ENCODE data around the gene KANSL3. TPM values are rescaled to one million over a fixed set of nuclear protein-coding genes. Genes with fewer than 3 reads are reported as not detected.
"Not testable (repeated sequence)": the region's sequence is repeated elsewhere in the genome, so short reads cannot be mapped to it uniquely, and the experiment has no call there.

The KANSL3 gene
- polyA plus RNA-seq, 1 donor (not counting 4 experiments of a cell fraction or from before 2014, with no cell fraction given), result 11.4 TPM

DNA sequence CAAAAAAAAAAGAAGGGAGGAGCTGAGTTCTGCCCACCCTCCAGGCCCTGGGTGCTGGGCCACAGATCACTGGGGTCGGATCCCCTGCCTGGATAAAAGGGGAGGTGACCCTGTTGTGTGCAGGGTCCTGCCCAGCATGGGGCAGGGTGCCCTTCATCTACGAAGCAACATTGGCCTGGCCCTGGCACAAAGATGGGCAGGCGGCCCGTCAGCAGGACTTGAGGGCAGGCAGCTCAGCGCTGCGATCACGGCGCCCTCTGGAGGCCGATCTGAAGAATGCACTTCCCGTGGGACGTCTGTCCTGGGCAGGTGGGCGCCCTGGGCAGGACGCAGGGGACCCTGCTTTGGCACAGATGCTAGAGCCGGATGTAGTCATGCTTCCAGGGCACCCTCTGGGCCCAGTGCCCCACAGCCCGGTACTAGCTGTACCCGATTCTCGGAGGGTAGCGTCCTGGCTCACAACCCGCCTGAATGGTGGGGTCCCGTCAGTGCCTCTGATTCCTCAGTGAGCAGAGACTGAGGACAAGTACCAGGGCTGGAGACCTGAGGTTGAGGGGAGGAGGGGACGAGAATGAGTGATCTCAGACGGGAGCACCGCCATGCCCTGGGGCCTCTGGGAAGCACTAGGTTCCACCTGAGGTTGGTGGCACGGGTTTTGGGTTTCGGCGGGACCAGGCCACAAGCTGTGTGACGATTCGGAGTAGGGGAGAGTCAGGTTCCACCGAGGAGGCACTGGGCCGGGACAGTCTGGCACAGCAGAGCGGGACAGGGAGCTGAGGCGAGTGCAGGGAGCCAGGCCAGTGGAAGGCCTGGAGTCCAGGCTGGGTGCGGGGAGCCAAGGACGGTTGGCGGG, 83.6 kb downstream of the KANSL3 start:
- H3K4me3 ChIP-seq (ENCODE audit: control insufficient read depth in 2 of 3, extremely low read depth in 1 of 3, insufficient read depth in 2 of 3, low read depth in 1 of 3, low read length in 3 of 3), result no peak overlapping the region
- DNase-seq (ENCODE audit: low read depth, low spot score) (no peak), FAIRE-seq (peak; percentile 74)
- H3K9me3 ChIP-seq (ENCODE audit: control insufficient read depth, low read depth, low read length), result peaks cover 2% of the 10 kb centered on the region
- no peaks in the 10 kb centered on the region for H3K36me3 ChIP-seq (ENCODE audit: control insufficient read depth in 2 of 2, extremely low read depth in 1 of 2, insufficient read depth in 2 of 2, low read length in 2 of 2)
- H3K4me2 ChIP-seq (ENCODE audit: control insufficient read depth, extremely low read depth, insufficient read depth, low read depth, low read length), result peak overlapping the region; percentile 54
- TF ChIP-seq, protein P1, sequence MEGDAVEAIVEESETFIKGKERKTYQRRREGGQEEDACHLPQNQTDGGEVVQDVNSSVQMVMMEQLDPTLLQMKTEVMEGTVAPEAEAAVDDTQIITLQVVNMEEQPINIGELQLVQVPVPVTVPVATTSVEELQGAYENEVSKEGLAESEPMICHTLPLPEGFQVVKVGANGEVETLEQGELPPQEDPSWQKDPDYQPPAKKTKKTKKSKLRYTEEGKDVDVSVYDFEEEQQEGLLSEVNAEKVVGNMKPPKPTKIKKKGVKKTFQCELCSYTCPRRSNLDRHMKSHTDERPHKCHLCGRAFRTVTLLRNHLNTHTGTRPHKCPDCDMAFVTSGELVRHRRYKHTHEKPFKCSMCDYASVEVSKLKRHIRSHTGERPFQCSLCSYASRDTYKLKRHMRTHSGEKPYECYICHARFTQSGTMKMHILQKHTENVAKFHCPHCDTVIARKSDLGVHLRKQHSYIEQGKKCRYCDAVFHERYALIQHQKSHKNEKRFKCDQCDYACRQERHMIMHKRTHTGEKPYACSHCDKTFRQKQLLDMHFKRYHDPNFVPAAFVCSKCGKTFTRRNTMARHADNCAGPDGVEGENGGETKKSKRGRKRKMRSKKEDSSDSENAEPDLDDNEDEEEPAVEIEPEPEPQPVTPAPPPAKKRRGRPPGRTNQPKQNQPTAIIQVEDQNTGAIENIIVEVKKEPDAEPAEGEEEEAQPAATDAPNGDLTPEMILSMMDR (optimal IDR thresholded peaks at IDR 0.05 in 1 of 3, IDR thresholded peaks at IDR 0.05 in 1 of 3, conservative IDR thresholded peaks at IDR 0.05 in 1 of 3; ENCODE audit: extremely low read depth in 1 of 3, insufficient read depth in 2 of 3, low read length in 3 of 3), result peak in 2 of 3 experiments; percentile 89 to 99
- TF ChIP-seq EZH2 (IDR thresholded peaks at IDR 0.05; ENCODE audit: low read length), result no peak
- H2AFZ ChIP-seq (ENCODE audit: control insufficient read depth, low read length), result peak overlapping the region; percentile 46
- H3K79me2 ChIP-seq (ENCODE audit: control insufficient read depth, insufficient read depth, low read length), result no peaks in the 10 kb centered on the region
- no peak overlapping the region for H3K9ac ChIP-seq (ENCODE audit: control insufficient read depth, extremely low read depth, insufficient read depth, low read length)
- H3K4me1 ChIP-seq (ENCODE audit: control insufficient read depth, extremely low read depth, insufficient read depth, low read length), result peaks cover 12% of the 10 kb centered on the region
- H3K27me3 ChIP-seq (ENCODE audit: control insufficient read depth, extremely low read depth, insufficient read depth, low read length), result no peaks in the 10 kb centered on the region
- H3K9me1 ChIP-seq (ENCODE audit: control insufficient read depth, extremely low read depth, insufficient read depth, low read length), result no peaks in the 10 kb centered on the region
- no peak overlapping the region for H3K27ac ChIP-seq (ENCODE audit: control insufficient read depth, insufficient read depth, low read length)
- dilution Hi-C loops (cut with MboI; ENCODE audit: extremely low pct_ligation_motif_present, low sequenced_read_pairs), result no loop called here
- H4K20me1 ChIP-seq (ENCODE audit: control insufficient read depth, extremely low read depth, insufficient read depth, low read length), result no peaks in the 10 kb centered on the region

DNA sequence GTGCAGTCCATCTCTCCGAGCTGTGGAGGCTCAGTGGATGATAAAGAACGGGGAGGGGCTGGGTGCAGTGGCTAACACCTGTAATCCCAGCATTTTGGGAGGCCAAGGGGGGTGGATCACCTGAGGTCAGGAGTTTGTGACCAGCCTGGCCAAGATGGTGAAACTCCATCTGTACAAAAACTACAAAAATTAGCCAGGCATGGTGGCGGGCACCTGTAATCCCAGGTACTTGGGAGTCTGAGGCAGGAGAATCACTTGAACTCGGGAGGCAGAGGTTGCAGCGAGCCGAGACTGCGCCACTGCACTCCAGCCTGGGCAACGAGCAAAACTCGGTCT, 84.2 kb downstream of the KANSL3 start:
- H3K9ac ChIP-seq (ENCODE audit: control insufficient read depth, extremely low read depth, insufficient read depth, low read length); dilution Hi-C loops (cut with MboI; ENCODE audit: extremely low pct_ligation_motif_present, low sequenced_read_pairs); H3K9me3 ChIP-seq (ENCODE audit: control insufficient read depth, low read depth, low read length); H3K9me1 ChIP-seq (ENCODE audit: control insufficient read depth, extremely low read depth, insufficient read depth, low read length); DNase-seq (ENCODE audit: low read depth, low spot score); H3K27ac ChIP-seq (ENCODE audit: control insufficient read depth, insufficient read depth, low read length); H3K79me2 ChIP-seq (ENCODE audit: control insufficient read depth, insufficient read depth, low read length); H4K20me1 ChIP-seq (ENCODE audit: control insufficient read depth, extremely low read depth, insufficient read depth, low read length); H3K27me3 ChIP-seq (ENCODE audit: control insufficient read depth, extremely low read depth, insufficient read depth, low read length); FAIRE-seq; H2AFZ ChIP-seq (ENCODE audit: control insufficient read depth, low read length); H3K4me3 ChIP-seq (ENCODE audit: control insufficient read depth in 2 of 3, extremely low read depth in 1 of 3, insufficient read depth in 2 of 3, low read depth in 1 of 3, low read length in 3 of 3); H3K36me3 ChIP-seq (ENCODE audit: control insufficient read depth in 2 of 2, extremely low read depth in 1 of 2, insufficient read depth in 2 of 2, low read length in 2 of 2): not testable (repeated sequence)
- H3K4me2 ChIP-seq (ENCODE audit: control insufficient read depth, extremely low read depth, insufficient read depth, low read depth, low read length), result peak overlapping the region; percentile 54
- H3K4me1 ChIP-seq (ENCODE audit: control insufficient read depth, extremely low read depth, insufficient read depth, low read length), result peaks cover 12% of the 10 kb centered on the region
